Hematopoietic multipotent progenitor cell treated with erythropoietin and hydrocortisone succinate and interleukin-3 and kit ligand, for 6 days (in vitro differentiated cells): ENCODE results near the gene AMER2.

Source experiments
- DNase-seq: peaks from one replicate; pipeline ENCODE4 v3.0.0-alpha.2; 2015

AMER2 gene

GRCh38 chr13:25171517-25172302, at the start of gene AMER2:
Gene AMER2 (minus strand): TSS chr13:25172288. CDS start chr13:25171619, 669 bp downstream.
- DNase-seq: peak; percentile 20

- DNase-seq: peak; percentile 17
These were observed 45.9 kb upstream of the AMER2 start for GRCh38 chr13:25218019-25218418.

GRCh38 chr13:25217023-25217885, 45.2 kb upstream of the AMER2 start:
- DNase-seq: no peak

GRCh38 chr13:25215253-25215575, 43.1 kb upstream of the AMER2 start:
- DNase-seq: no peak

- no peak for DNase-seq
These were observed 42.6 kb upstream of the AMER2 start for GRCh38 chr13:25214491-25215252.

GRCh38 chr13:25213715-25214114, 41.6 kb upstream of the AMER2 start:
- DNase-seq: no peak

- DNase-seq: no peak
These were observed 38.9 kb upstream of the AMER2 start for GRCh38 chr13:25210842-25211569.

GRCh38 chr13:25207291-25207810, 35.3 kb upstream of the AMER2 start:
- no peak for DNase-seq

GRCh38 chr13:25204863-25205262, 32.8 kb upstream of the AMER2 start:
- DNase-seq: no peak

GRCh38 chr13:25203127-25203740, 31.1 kb upstream of the AMER2 start:
- DNase-seq: no peak

GRCh38 chr13:25200783-25201182, 28.7 kb upstream of the AMER2 start:
- peak; percentile 35 for DNase-seq

- DNase-seq: no peak
These were observed 26.6 kb upstream of the AMER2 start for GRCh38 chr13:25198647-25199046.

- no peak for DNase-seq
These were observed 24.9 kb upstream of the AMER2 start for GRCh38 chr13:25196971-25197370.

- DNase-seq: no peak
These were observed 20.8 kb upstream of the AMER2 start for GRCh38 chr13:25192936-25193335.

- DNase-seq: no peak
These were observed 20.4 kb upstream of the AMER2 start for GRCh38 chr13:25192489-25192888.

- no peak for DNase-seq
These were observed 20.0 kb upstream of the AMER2 start for GRCh38 chr13:25192052-25192451.

GRCh38 chr13:25190771-25191170, 18.7 kb upstream of the AMER2 start:
- DNase-seq: no peak

GRCh38 chr13:25190256-25190655, 18.2 kb upstream of the AMER2 start:
- no peak for DNase-seq

- DNase-seq: no peak
These were observed 15.5 kb upstream of the AMER2 start for GRCh38 chr13:25187596-25187995.

- DNase-seq: no peak
These were observed 14.1 kb upstream of the AMER2 start for GRCh38 chr13:25186187-25186586.

GRCh38 chr13:25181597-25181996, 9.5 kb upstream of the AMER2 start:
- no peak for DNase-seq
